Panc1 (cell line): Measurements from ENCODE around the gene ELMO1. TPM values are rescaled to one million over a fixed set of nuclear protein-coding genes. Genes with fewer than 3 reads are reported as not detected.

Experiments
- ATAC-seq: fragments of 200-7000 bp; cut with Tn5 transposase; 2 replicates; pipeline ENCODE4 v1.9.1; 2020; ENCODE audit warnings: mild to moderate bottlenecking, moderate library complexity
- BruUV-seq: library from RNA; stranded (reverse); fragments of 400-500 nt; replicated peaks from 2 replicates; lab custom pipeline; 2021; lab: Mats Ljungman, UMichigan
- CTCF ChIA-PET: fragments of 300-600 bp; sonication (Branson Sonifier 250); formaldehyde crosslinking; loops from one replicate; lab custom pipeline; 2022; ENCODE audit warnings: antibody characterized with exemption; lab: Charles Lee
- POLR2A ChIA-PET: fragments of 300-600 bp; sonication (Branson Sonifier 250); formaldehyde crosslinking; loops from one replicate; lab custom pipeline; 2022; ENCODE audit warnings: antibody characterized with exemption; lab: Charles Lee
- DNase-seq: peaks from one replicate; pipeline ENCODE4 v3.0.0-alpha.2; 2010; ENCODE audit warnings: low read depth, low spot score
- H3K27ac ChIP-seq: 2 replicates; pipeline ENCODE4 v1.5.1; 2011; ENCODE audit warnings: mild to moderate bottlenecking, low read length, inconsistent platforms
- H3K27me3 ChIP-seq: fragments of 200-500 bp; sonication (Bioruptor generic); 2 replicates; pipeline ENCODE4 v1.6.0; 2014; ENCODE audit warnings: low read length, inconsistent platforms; ENCODE audit not compliant: control insufficient read depth, insufficient read depth
- H3K36me3 ChIP-seq: fragments of 200-500 bp; sonication (Bioruptor generic); 2 replicates; pipeline ENCODE4 v1.5.1; 2014; ENCODE audit warnings: inconsistent platforms, mild to moderate bottlenecking, low read length, moderate library complexity; ENCODE audit not compliant: control insufficient read depth, insufficient read depth
- H3K4me1 ChIP-seq: 2 replicates; pipeline ENCODE4 v1.5.1; 2011; ENCODE audit warnings: inconsistent platforms, mild to moderate bottlenecking, low read length, moderate library complexity; ENCODE audit not compliant: control insufficient read depth, insufficient read depth
- H3K4me3 ChIP-seq, 2 experiments: 2 replicates each; pipeline ENCODE4 v1.5.1; 2011 to 2012; ENCODE audit warnings: low read depth in 2 of 2, low read length in 2 of 2, mild to moderate bottlenecking in 2 of 2, inconsistent platforms in 1 of 2, moderate library complexity in 1 of 2
- H3K9me3 ChIP-seq: fragments of 200-500 bp; sonication (Bioruptor generic); 2 replicates; pipeline ENCODE4 v1.5.1; 2014; ENCODE audit warnings: low read depth, mild to moderate bottlenecking, inconsistent platforms, low read length, moderate library complexity; ENCODE audit not compliant: control insufficient read depth, insufficient read depth
- CTCF ChIP-seq: fragments of 450-650 bp; IDR thresholded peaks from 2 replicates; pipeline ENCODE4 v1.5.1; 2017; ENCODE audit warnings: mild to moderate bottlenecking
- POLR2AphosphoS5 ChIP-seq: IDR thresholded peaks from 2 replicates; pipeline ENCODE4 v1.6.1; 2012; ENCODE audit warnings: mild to moderate bottlenecking, low read depth, low read length, moderate library complexity
- REST ChIP-seq, 2 experiments: IDR thresholded peaks; 2 replicates each; pipeline ENCODE4 v1.6.1; 2011 to 2012; ENCODE audit warnings: low read depth in 2 of 2, control low read depth in 1 of 2, low read length in 1 of 2, mild to moderate bottlenecking in 1 of 2, moderate library complexity in 1 of 2; ENCODE audit not compliant: insufficient read depth in 1 of 2
- SIN3A ChIP-seq: IDR thresholded peaks from 2 replicates; pipeline ENCODE4 v1.6.1; 2012; ENCODE audit warnings: low read depth, mild to moderate bottlenecking, low read length, moderate library complexity, borderline replicate concordance; ENCODE audit not compliant: insufficient read depth
- TCF7L2 ChIP-seq: IDR thresholded peaks from 2 replicates; pipeline ENCODE4 v1.6.1; 2011; ENCODE audit warnings: mild to moderate bottlenecking, low read depth, low read length, inconsistent platforms
- in situ Hi-C: cut with HindIII; loops from 2 replicates; pipeline ENCODE4 v1.10.0; 2016; ENCODE audit warnings: low sequenced_read_pairs, low pct_unique_long_range_greater_than_20kb
- intact Hi-C: fragments of 100-400 bp; cut with micrococcal nuclease; formaldehyde crosslinking; loops from one replicate; pipeline ENCODE4 v1.10.0; 2022; ENCODE audit not compliant: unreplicated experiment
- total RNA-seq: library from RNA; stranded (reverse); gene quantifications from one replicate; pipeline ENCODE4 v1.2.1, GENCODE V29; 2021; ENCODE audit not compliant: unreplicated experiment

ELMO1 gene
- total RNA-seq, 1 experiment from 2014 or later, result 0.80 TPM

GRCh38 chr7:36951257-36951697, 497.4 kb downstream of the ELMO1 start:
- H3K4me3 ChIP-seq, result no peak overlapping the region
- BruUV-seq, result no TSS peak
- POLR2A ChIA-PET, result no interaction called here
- ATAC-seq (no peak), DNase-seq (no peak)
- TF ChIP-seq TCF7L2 (no peak), SIN3A (no peak), POLR2AphosphoS5 (no peak), REST (IDR thresholded peaks at IDR 0.05; ENCODE audit: insufficient read depth in 1 of 2, low read depth in 2 of 2, low read length in 1 of 2) (no peak), CTCF (no peak)
- H3K9me3 ChIP-seq, result peaks cover 6% of the 10 kb centered on the region; the same call in 1 of the 2 replicates
- in situ Hi-C loops, result no loop called here
- no peaks in the 10 kb centered on the region for H3K4me1 ChIP-seq
- H3K27ac ChIP-seq, result no peak overlapping the region
- H3K27me3 ChIP-seq, result no peaks in the 10 kb centered on the region
- intact Hi-C loops, result no loop called here
- H3K36me3 ChIP-seq, result no peaks in the 10 kb centered on the region
- CTCF ChIA-PET, result no interaction called here

GRCh38 chr7:36949711-36950600, 498.7 kb downstream of the ELMO1 start:
- DNase-seq (no peak), ATAC-seq (no peak)
- Histone ChIP-seq H3K27me3 (no peaks in the 10 kb centered on the region), H3K27ac (no peak overlapping the region), H3K4me1 (no peaks in the 10 kb centered on the region), H3K9me3 (peaks cover 8% of the 10 kb centered on the region; the same call in 1 of the 2 replicates), H3K36me3 (no peaks in the 10 kb centered on the region), H3K4me3 (no peak overlapping the region)
- ChIA-PET POLR2A (no interaction called here), CTCF (no interaction called here)
- intact Hi-C loops, result no loop called here
- TF ChIP-seq CTCF (no peak), REST (IDR thresholded peaks at IDR 0.05; ENCODE audit: insufficient read depth in 1 of 2, low read depth in 2 of 2, low read length in 1 of 2) (no peak), TCF7L2 (no peak), SIN3A (no peak), POLR2AphosphoS5 (no peak)
- no TSS peak for BruUV-seq
- in situ Hi-C loops, result no loop called here
